A673 (cell line): ENCODE results near the gene CCDC106.

Experiments used
- CTCF ChIP-seq: fragments of 300-800, 200-600 bp; sonication (generic); conservative IDR thresholded peaks from 2 replicates; pipeline ENCODE4 v1.5.1; 2017; ENCODE audit warnings: low read depth, mild to moderate bottlenecking, antibody characterized with exemption, low read length, moderate library complexity, mixed read lengths
- EZH2 ChIP-seq: fragments of 200-600 bp; sonication (generic); IDR thresholded peaks from 2 replicates; pipeline ENCODE4 v1.6.1; 2017; ENCODE audit warnings: borderline replicate concordance, low read depth, mild to moderate bottlenecking, mixed read lengths, antibody characterized with exemption, low read length; ENCODE audit not compliant: poor library complexity, severe bottlenecking

DNA sequence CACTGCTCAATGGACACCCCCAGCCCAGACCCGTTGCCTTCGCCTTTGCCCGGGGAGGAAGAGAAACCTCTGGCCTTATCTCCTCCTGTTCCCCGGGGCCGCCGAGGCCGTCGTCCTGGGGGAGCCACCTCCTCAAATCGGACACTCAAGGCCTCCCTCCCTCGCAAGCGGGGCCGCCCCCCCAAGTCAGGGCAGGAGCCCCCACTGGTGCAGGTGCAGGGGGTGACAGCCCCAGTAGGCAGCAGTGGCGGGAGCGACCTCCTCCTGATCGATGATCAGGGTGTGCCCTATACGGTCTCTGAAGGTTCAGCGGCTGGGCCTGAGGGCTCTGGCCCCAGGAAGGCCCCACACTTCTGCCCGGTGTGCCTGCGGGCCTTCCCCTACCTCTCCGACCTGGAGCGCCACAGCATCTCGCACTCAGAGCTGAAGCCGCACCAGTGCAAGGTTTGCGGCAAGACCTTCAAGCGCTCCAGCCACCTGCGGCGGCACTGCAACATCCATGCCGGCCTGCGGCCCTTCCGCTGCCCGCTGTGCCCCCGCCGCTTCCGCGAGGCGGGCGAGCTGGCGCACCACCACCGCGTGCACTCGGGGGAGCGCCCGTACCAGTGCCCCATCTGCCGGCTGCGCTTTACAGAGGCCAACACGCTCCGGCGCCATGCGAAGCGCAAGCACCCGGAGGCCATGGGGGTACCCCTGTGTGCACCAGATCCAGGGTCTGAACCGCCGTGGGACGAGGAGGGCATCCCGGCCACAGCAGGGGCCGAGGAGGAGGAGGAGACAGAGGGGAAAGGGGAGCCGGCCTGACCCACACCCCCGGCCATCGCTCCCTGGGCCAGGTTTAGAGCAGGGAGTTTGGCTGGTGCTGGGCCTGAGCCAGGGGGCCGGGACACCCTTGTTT, 45.7 kb upstream of the CCDC106 start:
- no peak for TF ChIP-seq CTCF
- TF ChIP-seq EZH2: no peak
